GM21786 (cell line): Measurements from ENCODE around the gene GLOD4.
"Not testable (repeated sequence)": the region's sequence is repeated elsewhere in the genome, so short reads cannot be mapped to it uniquely, and the experiment has no call there.

ENCODE experiments used
- ATAC-seq: cut with Tn5 transposase; IDR thresholded peaks from one replicate; pipeline ENCODE4 v1.9.1; 2021; ENCODE audit not compliant: unreplicated experiment

GLOD4 gene

DNA sequence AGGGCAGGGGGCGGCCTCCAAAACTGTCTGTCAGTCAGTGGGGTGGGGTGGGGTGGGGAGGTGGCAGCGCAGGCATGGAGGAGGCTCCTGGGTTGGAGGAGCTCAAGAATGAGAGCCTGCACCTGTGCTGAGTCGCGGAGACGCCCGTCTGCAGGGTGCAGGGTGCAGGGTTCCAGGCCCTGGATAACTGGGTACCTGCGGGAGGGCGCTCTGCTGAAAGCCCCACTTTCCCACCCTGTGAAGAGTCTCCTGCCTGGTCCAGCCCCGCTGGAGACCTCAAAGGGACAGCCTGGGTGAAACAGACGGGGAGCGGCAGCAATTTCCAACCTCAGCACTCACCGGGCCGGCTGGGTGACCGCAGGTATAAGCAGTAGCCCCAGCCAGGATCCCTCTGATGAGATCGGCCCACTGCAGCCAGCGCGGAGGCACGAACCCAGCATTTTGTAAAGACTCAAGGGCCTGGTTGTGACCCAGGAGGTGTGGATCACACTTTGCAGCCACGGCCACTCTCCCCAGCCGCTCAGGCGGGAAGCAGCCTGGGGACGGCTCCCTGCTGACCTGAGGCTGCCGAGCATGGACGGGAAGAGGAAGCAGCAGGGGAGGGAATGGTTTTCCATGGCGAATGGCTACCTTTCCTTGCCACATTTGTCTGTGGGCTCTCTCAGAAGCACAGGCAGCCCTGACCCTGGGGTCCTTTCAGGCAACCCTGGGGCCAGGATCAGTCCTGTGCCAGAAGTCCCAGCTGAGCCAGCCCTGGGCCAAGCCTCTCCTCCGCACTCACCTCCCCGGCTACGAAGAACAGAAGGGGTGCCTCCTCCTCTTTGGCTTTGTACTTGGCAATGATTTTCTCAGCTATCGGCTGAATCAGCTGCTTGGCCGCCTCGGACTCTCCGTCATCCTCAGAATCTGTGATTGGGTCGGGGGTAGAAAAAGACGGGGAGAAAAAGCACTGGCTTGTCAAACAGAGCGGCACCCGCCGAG lies 21.1 kb upstream of the GLOD4 start:
- no peak for ATAC-seq

DNA sequence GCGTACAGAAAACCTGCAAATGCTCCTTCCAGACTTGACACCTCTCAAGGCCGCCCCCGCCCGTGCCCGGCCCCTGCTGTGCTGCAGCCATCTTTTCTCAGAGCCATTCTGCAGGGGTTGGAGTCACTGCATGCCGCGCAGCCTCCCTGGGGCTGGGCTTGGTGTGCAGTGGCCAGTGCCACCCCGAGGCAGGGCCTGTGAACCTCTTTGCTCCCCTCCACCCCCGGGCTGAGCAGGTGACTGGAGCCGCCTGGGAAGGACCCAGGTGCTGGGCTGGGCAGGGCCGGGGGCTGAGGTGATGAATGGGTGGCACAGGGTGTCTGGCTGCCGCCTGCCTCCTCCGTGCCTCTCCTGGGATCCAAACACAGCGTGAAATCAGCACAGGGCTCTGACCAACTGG lies 20.4 kb upstream of the GLOD4 start:
- no peak for ATAC-seq

DNA sequence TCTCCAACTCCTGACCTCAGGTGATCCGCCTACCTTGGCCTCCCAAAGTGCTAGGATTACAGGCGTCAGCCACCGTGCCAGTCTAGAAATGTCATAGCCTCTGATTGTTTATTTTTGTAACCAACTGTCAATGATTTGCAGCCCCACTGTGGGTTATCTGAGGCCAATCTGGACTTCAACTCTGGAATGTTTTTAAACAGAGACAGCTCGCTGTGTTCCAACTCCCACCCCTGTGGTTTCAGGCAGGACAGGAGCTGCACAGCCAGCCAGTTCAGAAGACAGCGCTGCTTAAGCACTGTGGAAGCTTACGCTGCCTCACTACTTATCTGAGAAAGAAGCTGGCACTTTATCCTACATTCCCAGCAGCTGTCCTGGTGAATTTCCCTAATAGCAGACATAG lies 19.6 kb upstream of the GLOD4 start:
- no peak for ATAC-seq

DNA sequence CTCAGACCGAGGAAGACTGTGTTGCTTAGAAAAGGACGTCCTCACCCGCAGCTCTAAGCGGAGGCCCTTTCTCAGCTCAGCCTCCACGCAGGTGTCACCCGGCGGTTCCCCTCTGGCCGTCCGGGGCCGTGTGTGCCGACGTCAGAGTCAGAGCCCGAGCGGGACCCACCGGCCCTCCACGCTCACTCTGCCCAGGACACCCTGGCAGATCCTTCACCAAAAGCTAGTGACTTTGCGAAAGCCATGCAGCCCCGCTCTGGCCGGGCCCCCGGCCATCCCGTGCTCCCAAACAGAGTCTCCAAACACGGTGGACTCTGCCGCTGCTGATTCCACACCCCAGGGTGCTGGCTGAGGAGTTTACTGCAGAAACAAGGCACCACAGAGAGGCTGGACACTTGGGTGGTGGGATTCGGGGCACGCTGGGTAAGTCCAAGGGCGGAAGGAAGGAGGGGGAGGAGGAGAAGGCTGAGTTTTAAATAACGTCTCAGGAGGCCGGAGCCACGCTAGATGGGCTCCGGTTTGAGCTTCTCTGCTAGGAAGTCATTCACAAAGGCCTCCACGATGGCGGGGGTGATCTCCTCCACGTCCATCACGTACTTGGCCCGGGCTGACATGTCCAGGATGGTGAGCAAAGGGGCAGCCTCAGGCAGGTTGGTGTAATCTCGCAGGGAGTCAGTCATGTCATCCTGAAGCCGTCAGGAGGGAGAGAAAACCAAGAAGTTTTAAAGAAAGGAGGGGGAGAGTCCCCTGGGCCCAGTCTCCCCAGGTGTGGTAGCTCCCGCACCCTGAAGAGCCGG lies 18.6 kb upstream of the GLOD4 start:
- ATAC-seq, result no peak

DNA sequence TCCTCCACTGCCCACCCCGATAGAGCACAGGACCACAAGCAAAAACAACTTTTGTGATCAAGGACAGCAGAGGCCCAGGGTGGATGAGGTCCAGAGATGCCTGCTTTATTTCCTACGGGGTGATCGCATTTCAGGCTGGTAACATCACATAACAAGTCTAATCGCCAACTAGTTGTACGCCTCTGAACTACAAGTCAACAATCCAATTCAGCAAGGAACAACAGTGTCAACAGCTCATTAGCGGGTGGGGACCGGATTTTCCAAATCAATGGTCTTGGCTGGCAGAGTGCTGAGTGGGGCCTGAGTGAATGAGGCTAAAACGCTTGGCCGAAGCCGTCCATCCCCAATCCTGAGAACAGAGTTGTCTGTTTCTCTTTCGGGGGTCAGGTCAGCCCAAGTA lies 17.2 kb upstream of the GLOD4 start:
- ATAC-seq, result no peak

DNA sequence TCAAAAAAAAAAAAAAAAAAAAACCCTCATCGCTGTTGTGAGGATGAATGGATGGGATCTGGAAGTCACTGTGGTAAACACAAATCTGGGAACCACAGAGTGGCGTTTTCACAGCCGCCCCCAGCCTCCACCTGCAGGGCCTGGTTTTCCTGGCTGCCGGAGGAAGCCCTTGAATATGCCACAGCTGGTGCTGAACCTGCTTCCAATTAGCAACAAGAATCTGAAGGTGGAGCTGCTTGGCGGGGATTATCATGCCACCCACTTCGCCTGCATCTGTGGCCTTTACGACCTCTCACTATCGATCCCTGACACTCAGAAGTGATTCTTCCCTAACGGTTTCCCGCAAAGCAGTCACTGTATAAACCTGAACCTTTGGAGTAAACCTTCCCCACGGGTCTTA lies 16.2 kb upstream of the GLOD4 start:
- no peak for ATAC-seq

DNA sequence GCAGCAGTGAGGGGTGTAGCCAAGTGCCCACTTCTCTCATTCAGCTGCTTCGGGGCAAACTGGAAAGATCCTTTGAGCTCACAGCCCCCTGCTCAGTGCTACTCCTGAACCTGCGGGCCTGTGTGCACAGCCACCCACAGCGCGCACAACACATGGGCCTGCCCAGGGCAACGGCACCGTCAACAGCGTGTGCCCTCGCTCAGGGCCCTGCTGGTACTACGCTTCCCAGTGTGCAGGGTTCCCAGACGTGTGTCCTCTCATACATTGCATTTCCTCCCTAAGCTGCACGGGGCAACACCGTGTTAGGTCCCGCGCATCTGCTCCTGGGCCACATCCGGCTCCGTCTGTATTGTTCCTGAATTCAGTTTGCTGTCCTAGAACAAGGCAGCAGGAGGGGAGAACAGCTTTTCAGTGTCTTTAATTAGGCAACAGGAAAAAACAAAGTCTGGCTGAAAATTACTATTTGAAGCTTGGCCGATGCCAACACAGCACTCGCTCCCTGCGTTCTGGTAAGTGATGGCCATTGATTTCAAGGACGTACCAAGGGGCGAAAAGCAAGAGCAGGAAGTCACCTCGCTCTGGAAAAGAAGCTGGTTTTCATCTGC lies 15.3 kb upstream of the GLOD4 start:
- ATAC-seq, result no peak

DNA sequence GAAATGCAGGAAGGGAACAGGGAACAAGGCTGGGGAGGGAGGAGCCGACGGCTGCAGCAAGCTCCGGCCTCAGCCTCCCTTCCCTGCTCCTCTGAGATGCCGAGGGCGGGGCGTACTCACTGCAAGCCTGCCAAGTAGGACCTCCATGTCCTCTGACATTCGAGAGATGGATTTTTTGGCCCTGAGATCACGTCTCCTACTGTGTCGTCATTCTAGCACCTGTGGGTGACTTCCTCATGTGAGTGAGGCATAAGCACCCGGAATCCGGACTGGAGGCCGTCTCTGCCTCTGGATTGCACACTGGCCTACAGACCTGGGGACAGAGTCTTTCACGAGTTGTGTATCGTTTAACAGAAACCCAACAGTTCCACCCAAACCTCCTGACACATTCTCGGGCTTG lies 14.5 kb upstream of the GLOD4 start:
- ATAC-seq, result no peak

DNA sequence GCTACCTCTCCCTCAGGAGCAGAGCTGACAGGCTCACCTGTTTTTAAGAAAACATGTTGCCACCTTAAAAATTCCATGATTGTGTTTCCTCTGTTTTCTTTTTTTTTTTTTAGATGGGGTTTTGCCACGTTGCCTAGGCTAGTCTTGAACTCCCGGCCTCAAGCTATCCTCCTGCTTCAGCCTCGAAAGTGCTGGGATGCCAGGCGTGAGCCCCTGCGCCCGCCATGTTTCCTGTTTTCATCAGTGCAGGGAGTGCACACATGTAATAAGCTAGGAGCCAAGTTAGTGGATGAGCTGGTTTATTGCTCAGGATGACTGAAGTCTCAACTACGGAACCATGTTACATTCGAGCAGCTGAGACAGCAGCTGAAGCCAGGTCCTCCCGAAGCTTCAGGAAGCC lies 13.6 kb upstream of the GLOD4 start:
- no peak for ATAC-seq

DNA sequence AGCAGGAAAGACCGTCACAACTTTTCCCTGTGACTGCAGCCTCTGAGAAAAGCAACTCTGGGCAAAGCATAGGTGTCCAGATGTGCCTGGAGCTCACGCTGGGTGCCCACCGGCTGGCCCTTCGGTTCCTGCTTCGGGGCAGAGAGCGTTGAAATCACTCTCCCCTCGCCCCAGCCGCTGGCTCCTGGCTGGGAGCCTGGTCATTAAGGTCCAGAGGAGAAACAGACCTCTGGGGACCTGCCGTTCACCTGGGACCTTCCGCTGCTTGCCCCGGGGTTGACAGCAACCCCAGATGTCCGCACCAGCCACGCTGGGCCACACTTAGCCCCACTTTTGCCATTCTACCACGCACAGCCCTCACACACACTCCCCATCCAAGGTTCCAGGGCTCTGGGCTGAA lies 13.2 kb upstream of the GLOD4 start:
- no peak for ATAC-seq

DNA sequence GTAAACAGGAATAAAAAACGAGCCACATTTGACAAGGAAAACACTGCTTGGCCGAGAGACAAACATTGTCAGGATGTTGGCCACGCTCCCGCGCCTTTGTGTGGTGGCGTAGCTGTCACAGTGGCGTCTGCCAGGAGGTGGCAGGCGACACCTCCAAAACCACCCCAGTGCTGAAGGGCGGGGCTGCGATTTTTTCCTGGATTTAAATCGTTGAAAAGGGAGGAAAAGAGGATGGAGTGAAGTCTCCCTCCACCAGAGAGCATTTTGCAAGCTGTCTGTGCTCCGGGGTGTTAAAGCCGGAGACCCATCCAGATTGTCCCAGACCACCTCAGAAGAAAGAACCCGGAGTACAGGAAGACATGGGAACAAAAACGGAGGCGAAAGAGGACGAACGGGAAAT lies 12.8 kb upstream of the GLOD4 start:
- ATAC-seq, result no peak

DNA sequence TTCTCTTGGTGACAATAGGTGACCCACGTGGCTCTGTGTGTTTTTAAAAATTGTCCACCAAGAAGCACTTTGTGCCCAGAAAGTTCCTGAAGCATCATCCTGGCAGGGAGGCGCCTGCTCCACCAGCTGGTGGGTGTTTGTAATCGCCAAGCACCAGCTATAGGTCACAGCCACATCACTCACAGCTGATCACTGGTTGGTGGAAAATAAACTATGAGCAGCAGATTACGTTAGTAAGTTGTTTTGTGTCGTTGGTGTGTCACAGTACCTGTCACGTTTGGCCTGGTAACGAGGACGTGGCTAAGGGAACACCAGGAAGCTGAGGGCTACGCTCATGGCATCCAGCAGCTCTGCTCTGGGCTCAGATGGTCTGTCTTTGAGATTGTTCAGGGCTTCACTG lies 10.2 kb upstream of the GLOD4 start:
- ATAC-seq, result no peak

DNA sequence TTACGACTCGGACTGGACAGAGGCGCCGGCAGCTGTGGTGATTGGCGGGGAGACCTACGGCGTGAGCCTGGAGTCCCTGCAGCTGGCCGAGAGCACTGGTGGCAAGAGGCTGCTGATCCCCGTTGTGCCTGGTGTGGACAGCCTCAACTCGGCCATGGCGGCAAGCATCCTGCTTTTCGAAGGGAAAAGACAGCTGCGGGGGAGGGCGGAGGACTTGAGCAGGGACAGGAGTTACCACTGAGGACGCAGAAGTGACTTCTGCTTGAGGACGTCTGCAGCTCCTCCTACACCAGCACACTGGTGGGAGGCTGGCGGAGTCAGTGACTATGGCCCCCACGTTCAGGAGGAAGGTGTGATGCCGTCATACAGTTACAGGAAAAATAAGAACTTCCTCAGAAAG lies 9.7 kb upstream of the GLOD4 start:
- ATAC-seq, result no peak

DNA sequence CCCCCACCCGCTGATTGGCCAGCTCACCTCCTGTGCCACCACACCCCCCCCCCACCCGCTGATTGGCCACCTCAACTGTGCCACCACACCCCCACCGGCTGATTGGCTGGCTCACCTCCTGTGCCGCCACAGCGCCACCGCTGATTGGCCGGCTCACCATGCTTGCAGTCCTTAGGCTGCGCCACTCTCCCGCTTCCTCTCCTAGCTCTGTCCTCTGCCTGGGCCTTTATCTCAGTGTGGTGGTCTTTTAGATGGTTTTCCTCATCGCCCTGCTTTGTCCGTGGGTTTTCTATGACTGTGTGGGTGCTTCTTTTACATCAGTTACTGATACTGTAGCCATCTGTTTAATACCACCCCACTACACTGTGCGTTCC lies 8.8 kb upstream of the GLOD4 start:
- not testable (repeated sequence) for ATAC-seq

DNA sequence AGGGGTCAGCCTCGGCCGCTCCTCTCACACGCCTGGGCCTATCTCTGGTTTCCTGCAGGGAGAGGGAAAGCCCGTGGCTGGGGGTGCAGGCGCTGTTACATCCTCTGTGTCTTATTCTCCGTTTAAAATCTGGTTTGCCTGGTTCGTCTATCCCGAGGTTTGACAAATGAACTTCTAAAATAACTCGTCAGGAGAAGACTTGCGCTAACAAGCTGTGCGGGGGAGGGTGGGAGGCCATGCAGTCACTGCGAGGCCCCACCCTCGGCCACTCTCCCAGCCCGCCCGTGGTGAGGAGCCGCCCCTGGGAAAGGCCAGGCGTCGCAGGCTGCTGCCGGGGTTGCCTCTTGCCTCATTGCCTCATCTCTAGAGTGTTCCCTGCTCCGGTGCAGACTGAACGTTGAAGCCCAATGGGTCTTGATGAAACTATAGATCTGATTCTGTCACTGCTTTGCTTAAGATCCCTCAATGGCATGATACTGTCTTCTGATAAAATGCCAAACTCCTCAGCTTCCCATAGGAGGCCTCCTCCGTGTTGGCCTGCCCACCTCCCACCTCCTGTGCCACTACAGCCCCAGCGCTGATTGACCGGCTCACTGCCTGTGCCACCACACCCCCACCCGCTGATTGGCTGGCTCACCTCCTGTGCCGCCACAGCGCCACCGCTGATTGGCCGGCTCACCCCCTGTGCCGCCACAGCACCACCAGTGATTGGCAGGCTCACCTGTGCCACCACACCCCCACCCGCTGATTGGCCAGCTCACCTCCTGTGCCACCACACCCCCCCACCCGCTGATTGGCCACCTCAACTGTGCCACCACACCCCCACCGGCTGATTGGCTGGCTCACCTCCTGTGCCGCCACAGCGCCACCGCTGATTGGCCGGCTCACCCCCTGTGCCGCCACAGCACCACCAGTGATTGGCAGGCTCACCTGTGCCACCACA lies 8.1 kb upstream of the GLOD4 start:
- ATAC-seq, result not testable (repeated sequence)

DNA sequence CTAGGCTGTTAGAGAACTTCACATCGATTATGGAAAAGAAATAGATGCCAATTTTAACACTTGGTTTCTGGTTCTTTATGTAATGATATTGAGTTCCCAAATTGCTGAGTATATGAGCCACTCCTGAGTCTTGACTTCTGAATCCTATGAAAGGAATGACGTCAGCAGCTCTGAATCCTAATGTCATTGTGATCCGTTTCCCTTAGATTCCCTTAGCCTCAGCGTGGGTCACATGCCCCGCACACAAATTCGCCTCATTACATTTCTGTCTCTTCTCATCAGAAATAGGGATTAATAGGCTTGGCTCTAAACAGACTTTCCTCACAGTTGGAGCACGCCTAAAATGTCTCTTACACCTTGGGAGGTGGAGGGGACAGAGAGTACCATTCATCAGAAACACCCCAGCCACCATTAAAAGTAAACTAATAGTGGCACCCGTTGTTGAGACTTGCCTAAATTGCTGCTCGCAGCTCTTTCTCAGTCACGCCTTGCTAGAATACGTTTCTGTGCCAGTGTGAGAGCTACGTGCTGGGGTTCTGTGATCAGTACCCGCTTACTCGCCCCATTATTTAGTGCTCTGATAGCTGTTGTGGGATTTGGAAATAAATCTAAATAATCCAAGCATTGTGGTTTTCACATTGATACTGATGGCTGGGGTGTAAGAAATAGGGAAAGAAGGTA lies 7.2 kb upstream of the GLOD4 start:
- no peak for ATAC-seq

DNA sequence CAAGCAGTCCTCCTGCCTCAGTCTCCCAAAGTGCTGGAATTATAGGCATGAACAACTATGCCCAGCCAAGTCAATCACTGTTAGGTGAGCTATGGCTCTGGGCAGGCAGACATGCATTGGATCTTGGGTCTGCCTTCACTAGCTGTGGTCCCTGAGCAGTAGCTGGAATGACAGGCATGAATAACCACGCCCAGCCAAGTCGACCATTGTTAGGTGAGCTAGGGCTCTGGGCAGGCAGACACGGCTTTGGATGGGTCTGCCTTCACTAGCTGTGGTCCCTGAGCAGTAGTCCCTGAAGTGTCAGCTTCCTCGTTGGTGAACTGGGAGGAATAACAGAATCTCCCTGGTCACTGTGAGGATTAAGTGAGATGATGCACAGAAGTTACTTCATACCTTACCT lies 6.5 kb upstream of the GLOD4 start:
- ATAC-seq, result no peak

DNA sequence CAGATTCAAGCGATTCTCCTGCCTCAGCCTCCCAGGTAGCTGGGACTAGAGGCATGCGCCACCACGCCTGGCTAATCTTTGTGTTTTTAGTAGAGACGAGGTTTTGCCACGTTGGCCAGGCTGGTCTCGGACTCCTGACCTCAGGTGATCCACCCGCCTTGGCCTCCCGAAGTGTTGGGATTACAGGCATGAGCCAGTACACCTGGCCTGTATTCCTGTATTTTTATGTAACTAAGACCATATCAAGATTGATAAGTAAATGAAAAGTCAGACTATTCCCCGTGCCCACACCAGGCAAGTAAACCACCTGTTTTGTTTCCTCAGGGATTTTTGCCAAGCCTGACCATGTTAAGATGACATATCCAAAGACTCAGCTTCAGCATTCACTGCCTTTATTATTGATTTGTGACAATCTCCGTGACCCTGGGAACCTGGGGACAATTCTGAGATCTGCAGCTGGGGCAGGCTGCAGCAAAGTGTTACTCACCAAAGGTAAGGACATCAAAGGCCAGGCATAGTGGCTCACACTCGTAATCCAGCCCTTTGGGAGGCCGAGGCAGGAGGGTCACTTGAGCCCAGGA lies 5.7 kb upstream of the GLOD4 start:
- no peak for ATAC-seq

DNA sequence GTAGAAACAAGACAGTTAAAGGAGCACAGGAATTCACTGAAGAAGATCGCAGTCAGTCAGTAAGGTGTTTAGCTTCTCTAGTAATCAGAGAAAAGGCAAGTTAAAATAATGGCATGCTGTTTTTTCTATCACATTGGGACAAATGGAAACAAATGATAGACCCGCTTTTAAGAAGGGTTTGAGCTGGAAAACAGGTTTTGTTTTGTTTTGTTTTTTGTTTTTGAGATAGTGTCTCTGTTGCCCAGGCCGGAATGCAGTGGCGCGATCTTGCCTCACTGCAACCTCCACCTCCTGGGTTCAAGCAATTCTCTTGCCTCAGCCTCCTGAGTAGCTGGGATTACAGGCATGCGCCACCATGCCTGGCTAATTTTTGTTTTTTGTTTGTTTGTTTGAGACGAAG lies 3.8 kb upstream of the GLOD4 start:
- ATAC-seq, result not testable (repeated sequence)

DNA sequence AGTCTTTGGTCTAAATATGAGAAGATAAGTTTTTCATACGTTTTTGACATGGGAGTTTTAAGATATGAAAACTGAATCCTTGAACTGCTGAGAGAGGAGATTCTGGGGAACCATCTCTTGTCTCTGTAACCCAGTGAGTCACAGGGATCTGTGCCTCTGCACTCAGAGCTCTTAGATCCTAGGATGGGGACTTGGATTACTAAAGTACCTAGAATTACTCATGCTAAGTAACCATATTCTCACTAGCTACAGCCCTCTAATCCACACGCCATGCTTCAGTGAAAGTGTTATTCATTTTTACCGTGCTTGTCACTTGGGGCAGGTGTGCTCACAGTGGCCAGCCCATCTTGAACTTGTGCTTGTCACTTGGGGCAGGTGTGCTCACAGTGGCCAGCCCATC lies 2.1 kb upstream of the GLOD4 start:
- ATAC-seq, result no peak
